HG03159 (cell line): ENCODE measurements around the gene GPR68.
"Not testable (repeated sequence)": the region's sequence is repeated elsewhere in the genome, so short reads cannot be mapped to it uniquely, and the experiment has no call there.

ENCODE experiments used
- ATAC-seq: cut with Tn5 transposase; IDR thresholded peaks from one replicate; pipeline ENCODE4 v1.9.1; 2021; ENCODE audit warnings: mild to moderate bottlenecking, moderate library complexity; ENCODE audit not compliant: unreplicated experiment

Gene GPR68

GRCh38 chr14:91202234-91202974, 42.1 kb downstream of the GPR68 start:
- no peak for ATAC-seq

DNA sequence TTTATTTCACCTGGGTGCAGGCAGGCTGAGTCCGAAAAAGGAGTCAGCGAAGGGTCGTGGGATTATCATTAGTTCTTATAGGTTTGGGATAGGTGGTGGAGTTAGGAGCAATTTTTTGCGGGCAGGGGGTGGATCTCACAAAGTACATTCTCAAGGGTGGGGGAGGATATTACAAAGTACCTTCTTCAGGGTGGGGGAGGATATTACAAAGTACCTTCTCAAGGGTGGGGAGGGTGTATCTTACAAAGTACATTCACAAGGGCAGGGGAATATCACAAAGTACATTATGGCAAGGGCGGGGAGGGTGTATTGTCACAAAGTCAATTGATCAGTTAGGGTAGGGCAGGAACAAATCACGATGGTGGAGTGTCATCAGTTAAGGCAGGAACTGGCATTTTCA, 43.7 kb downstream of the GPR68 start:
- not testable (repeated sequence) for ATAC-seq

GRCh38 chr14:91197631-91198030, 46.9 kb downstream of the GPR68 start:
- no peak for ATAC-seq

- ATAC-seq: no peak
These were observed 48.6 kb downstream of the GPR68 start for GRCh38 chr14:91195881-91196280.

DNA sequence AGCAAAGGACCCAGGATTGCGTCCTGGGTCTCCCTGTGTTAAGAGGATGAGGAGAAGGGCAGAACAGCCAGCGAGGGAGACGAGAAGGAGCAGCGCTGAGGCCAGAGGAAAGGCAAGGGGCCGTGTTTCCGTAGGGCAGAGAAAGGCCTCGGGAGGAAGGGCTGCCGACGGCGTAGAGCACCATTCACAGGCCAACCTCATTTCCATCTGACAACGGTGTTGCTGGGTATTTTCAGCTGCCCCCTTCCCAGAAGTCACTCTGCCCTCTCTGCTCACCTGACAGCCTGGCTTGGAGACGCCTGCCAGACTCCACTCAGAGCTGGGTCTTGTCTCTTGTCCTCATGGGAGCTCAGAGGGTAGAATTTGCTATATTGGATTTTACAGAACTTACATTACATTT, 51.4 kb downstream of the GPR68 start:
- no peak for ATAC-seq

DNA sequence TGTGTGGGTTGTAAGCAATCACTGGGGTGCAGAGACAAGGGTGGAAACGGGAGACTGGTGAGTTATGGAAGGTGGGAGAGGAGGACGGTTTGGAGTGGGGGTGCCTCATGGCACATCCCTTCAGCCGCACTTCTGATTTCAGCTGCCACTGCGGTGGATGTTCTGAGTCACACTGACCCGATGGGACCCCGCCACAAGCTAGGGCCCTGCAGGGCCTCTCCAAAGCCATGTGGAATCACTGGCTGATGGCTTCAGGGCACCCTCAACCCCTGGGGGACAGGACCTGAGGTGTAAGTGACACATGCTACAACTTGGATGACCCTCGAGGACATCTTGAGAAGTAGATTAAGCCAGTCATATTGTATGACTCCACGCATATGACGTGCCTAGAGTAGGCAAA, 53.7 kb downstream of the GPR68 start:
- ATAC-seq: no peak

DNA sequence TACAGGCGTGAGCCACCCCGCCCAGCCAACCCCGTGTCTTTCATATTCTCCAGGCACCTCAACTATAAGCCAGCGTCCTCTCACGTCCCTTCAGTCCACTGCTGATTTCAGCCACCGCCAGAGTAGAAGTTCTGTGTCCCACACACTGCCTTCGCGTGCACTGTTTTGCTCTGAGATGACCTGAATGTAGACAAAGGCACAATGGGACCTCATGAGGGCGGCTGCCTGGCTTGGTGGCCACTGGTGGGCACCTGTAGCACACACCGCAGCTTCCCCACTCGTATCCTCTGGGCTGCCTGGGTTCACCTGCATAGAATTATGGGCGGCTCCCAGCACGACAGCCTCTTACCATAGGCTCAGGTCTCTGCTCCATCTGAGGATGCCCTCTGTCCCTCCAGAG, 57.2 kb downstream of the GPR68 start:
- no peak for ATAC-seq

- ATAC-seq: no peak
These were observed 57.9 kb downstream of the GPR68 start for GRCh38 chr14:91186515-91187066.

- no peak for ATAC-seq
These were observed 58.8 kb downstream of the GPR68 start for GRCh38 chr14:91185721-91186120.

- ATAC-seq: no peak
These were observed 59.9 kb downstream of the GPR68 start for GRCh38 chr14:91184559-91184958.

DNA sequence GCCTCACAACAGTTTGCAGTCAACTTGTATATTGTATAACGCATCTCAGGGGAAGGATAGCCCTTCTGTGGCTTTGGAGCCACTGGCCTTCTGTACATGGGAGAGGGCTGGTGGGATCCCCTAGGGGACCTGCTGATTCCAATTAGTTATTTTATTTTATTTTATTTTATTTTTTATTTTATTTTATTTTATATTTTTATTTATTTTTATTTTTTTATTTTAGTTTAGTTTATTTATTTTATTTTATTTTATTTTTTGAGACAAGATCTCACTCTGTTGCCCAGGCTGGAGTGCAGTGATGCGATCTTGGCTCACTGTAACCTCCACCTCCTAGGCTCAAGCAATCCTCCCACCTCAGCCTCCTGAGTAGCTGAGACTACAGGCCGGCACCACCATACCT, 61.8 kb downstream of the GPR68 start:
- ATAC-seq: not testable (repeated sequence)
